ENCODE measurements around the gene CELF4. TPM values are rescaled to one million over a fixed set of nuclear protein-coding genes. Genes with fewer than 3 reads are reported as not detected.

CELF4 gene
- total and polyA plus RNA-seq, 2 donors (not counting 3 experiments of a cell fraction or from before 2014, with no cell fraction given) = not detected

- Histone ChIP-seq H4K20me1 (replicated peaks; ENCODE audit: control insufficient read depth, extremely low read depth, insufficient read depth, low read length) (no peaks in the 10 kb centered on the region), H3K27me3 (ENCODE audit: control insufficient read depth in 2 of 2, insufficient read depth in 2 of 2, low read length in 2 of 2) (no peaks in the 10 kb centered on the region), H3K27ac (ENCODE audit: insufficient read depth, low read depth, low read length) (no peak overlapping the region), H3K4me3 (replicated peaks in 1 of 3; ENCODE audit: insufficient read depth in 1 of 3, low read depth in 1 of 3, low read length in 3 of 3) (no peak overlapping the region), H3K9ac (replicated peaks; ENCODE audit: extremely low read depth, insufficient read depth, low read length) (no peak overlapping the region), H3K4me2 (ENCODE audit: insufficient read depth, low read length) (no peak overlapping the region), H3K9me3 (replicated peaks; ENCODE audit: control insufficient read depth, insufficient read depth, low read length) (no peaks in the 10 kb centered on the region), H3K79me2 (ENCODE audit: control insufficient read depth, insufficient read depth, low read length) (no peaks in the 10 kb centered on the region), H3K36me3 (ENCODE audit: control insufficient read depth in 2 of 2, extremely low read depth in 1 of 2, insufficient read depth in 2 of 2, low read length in 2 of 2) (no peaks in the 10 kb centered on the region), H3K9me1 (replicated peaks; ENCODE audit: control insufficient read depth, extremely low read depth, insufficient read depth, low read length) (no peaks in the 10 kb centered on the region), H3K4me1 (ENCODE audit: control insufficient read depth, extremely low read depth, insufficient read depth, low read length) (no peaks in the 10 kb centered on the region), H2AFZ (ENCODE audit: low read depth, low read length) (no peak overlapping the region)
- POLR2A ChIA-PET = no interaction called here
- no peak for FAIRE-seq
- no TSS peak for BruUV-seq (replicated peaks)
- CTCF ChIA-PET = no interaction called here
- intact Hi-C loops (cut with micrococcal nuclease) = no loop called here
- no peak for DNase-seq (ENCODE audit: low read depth, low spot score)
- dilution Hi-C loops (cut with MboI; ENCODE audit: extremely low pct_ligation_motif_present, low sequenced_read_pairs) = no loop called here
- TF ChIP-seq MYC (IDR thresholded peaks at IDR 0.05; ENCODE audit: low read depth, low read length) (no peak), POLR2AphosphoS5 (IDR thresholded peaks at IDR 0.05; ENCODE audit: insufficient read depth, low read depth, low read length) (no peak), CTCF (IDR thresholded peaks at IDR 0.05; ENCODE audit: extremely low read depth in 1 of 2, insufficient read depth in 1 of 2, low read depth in 1 of 2, low read length in 2 of 2) (no peak), EZH2 (IDR thresholded peaks at IDR 0.05; ENCODE audit: borderline replicate concordance, low read depth, low read length, severe bottlenecking) (no peak), GATA2 (IDR thresholded peaks at IDR 0.05; ENCODE audit: insufficient read depth, insufficient read length, low read depth, low read length) (no peak), POLR2A (IDR thresholded peaks at IDR 0.05; ENCODE audit: low read depth, low read length) (no peak), JUN (IDR thresholded peaks at IDR 0.05; ENCODE audit: borderline replicate concordance, insufficient read depth, insufficient read length, low read depth) (no peak), MAX (IDR thresholded peaks at IDR 0.05; ENCODE audit: insufficient read depth, insufficient read length) (no peak), FOS (IDR thresholded peaks at IDR 0.05; ENCODE audit: borderline replicate concordance, insufficient read depth, low read length) (no peak)
Measured at GRCh38 chr18:37460604-37461003, 105.0 kb downstream of the CELF4 start.
